Amniotic epithelial cell (primary cell): Measurements from ENCODE around the gene EPHB4.
A peak's percentile ranks its signal among the peaks of the same experiment; 100 is the strongest.

Source experiments
- DNase-seq: peaks from one replicate; pipeline ENCODE4 v3.0.0-alpha.2; 2010; ENCODE audit warnings: low read depth

EPHB4 gene

DNA sequence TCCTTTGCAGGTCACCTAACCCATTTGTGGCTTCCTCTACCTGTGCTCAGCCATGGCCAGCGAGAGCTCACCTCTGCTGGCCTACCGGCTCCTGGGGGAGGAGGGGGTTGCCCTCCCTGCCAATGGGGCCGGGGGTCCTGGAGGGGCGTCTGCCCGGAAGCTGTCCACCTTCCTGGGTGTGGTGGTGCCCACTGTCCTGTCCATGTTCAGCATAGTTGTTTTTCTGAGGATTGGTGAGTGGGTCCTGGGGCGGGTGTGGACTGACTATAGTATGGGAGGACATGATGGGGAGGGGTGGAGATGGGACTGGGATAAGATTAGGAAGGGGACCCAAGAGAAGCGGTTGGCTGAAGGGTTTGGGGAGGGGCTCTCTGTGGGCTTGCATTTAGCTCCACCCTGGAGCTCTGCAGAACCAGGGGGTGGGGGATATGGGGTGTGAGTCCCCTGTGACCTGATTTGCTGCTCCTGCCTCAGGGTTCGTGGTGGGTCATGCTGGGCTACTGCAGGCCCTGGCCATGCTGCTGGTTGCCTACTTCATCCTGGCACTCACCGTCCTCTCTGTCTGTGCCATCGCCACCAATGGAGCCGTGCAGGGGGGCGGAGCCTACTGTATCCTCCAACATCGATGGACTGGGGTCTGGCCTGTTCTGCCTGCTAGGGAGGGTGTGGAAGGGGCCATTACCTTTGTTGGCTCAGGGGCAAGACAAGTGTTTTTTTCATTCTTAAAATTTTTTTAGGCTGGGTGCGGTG, 27.0 kb upstream of the EPHB4 start:
- DNase-seq: no peak

DNA sequence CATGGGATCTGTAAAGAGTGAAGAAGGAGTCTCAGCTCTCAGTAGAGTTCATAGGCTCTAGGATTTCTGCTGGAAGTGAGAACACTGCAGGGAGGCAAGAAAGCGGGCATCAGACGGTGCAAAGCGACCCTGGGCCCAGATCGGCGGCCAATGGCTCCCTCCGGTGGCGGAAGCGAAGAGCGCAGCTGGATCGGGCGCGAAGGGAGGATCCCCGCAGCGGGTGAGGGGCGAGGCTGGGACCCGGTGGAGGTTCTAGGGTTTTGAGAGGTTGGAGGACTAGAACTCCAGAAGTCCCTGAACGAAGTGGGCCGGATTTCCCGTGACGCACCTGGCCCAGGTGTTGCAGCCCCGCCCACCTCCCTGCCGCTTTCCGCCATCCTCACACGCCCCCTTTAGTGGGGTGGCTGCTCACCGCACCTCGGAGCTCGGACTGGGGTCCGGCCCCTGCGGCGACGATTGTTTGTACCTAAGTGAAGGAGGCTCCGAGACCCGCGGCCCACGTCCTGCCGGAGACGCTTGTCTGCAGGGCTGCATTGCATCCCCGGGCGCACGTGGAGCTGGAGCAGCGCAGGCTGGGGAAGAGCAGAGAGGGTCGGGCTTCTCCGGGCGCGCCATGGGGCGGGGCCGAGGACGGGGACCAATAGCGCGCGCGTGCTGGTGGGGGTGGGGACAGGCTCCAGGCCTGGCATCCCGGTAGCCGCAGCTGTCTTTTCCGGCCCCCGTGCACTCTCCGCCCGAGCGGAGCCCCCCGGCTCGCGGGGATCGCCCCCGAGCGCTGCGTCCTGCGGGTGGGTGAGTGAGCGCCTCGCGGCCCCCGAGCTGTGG, 24.9 kb upstream of the EPHB4 start, which contains the start of gene SLC12A9:
Gene SLC12A9, plus strand, starts transcription at position 666 of the 825 bp plus-strand sequence. CDS start 1,485 bp downstream, outside the sequence.
- DNase-seq: peak; percentile 83

DNA sequence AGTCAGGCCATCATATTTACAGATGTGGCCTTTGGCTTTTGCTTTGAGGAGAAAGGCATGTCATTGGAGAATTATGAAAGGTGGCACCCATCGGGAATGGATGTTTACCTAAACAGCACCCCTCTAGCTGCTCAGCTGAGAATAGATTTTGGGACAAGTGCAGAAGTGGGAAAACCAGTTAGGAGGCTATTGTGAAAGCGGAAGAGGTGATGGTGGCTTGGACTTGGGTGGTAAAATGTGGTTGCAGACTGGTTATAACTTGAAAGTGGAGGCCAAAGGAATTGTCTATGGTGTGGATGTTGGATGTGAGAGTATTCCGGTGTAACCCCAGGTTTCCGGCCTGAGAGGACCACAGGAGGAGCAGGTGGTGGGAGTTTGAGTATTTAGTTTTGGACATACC, 20.0 kb upstream of the EPHB4 start:
- no peak for DNase-seq

DNA sequence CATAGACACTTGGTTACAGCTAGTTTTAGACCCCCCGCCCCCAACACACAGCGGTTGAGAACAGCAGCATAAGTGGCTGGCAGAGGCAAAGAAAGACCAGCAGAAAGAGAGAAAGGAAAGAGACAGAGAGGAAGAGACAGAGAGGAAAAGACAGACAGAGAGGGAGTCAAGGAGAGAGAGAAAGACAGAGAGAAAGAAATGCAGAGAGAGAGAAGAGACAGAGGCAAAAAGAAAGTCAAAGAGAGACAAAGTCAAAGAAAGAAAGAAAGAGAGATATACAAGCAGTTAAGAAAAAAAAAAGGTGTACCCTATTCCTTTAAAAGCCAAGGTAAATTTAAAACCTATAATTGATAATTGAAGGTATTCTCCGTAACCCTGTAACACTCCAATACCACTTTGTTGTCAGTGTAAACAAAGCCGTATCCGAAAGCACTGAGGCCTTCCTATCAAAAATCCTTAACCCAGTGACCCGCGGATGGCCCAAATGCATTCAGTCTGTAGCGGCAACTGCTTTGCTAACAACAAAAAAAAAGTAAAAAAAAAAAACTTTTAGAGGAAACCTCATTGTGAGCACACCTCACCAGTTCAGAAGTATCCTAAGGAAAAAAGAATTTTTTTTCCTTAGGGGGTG, 13.3 kb upstream of the EPHB4 start:
- DNase-seq: no peak

DNA sequence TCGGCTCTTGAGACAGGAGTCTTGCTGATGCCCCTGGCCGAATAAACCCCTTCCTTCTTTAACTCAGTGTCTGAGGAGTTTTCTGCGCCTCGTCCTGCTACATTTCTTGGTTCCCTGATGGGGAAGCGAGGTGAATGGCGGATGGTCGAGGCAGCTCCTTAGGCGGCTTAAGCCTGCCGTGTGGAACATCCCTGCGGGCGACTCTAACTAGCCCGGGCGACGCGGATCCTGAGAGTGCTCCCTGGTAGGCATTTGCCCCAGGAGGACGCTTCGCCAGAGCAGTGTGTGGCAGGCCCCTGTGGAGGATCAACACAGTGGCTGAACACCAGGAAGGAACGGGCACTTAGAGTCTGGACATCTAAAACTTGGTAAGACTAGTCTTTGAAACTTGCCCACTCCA, 12.0 kb upstream of the EPHB4 start:
- DNase-seq: no peak

DNA sequence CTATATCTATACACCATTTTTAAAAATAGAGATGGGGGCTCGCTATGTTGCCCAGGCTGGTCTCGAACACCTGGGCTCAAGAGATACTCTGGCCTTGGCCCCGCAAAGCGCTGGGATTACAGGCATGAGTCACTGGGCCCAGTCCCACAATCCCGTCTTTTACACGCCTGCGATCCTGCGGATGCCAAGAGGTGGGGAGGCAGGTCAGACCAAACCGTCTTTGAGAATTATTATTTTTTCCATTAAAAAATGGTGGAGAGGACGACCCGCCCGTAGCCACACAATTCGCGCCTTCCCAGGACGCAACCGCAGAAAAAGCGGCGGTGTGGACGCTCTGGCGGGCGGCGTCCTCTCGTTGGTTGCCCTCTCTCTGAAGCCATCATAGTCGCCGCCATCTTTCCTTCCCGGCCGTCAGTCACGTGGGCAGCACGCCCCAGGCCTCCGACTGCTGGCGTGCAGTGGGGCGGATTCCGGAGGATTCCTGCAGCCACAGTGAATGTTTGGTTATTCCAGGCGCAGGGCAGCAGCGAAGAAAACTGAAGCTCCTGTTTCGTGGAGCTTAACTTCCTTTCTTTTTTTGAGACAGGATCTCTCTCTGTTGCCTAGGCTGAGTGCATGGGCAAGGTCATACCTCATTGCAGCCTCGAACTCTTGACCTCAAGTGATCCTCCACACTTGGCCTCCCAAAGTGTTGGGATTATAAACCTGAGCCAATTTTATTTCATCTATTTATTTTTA, 9.9 kb upstream of the EPHB4 start:
- DNase-seq: peak; percentile 89

DNA sequence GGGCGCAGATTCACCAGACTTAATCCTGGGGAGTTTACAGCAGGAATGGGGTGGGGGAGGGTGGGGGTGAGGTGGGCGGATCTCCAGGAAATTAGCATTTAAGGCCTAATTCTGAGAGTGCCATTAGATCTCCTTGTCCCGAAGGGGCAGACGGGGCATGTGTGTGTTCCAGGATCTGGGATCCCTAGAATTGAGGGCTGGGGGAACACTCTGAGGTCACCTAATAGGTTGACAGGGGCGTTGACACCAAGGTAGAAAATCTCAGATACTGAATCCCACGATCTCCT, 9.4 kb upstream of the EPHB4 start:
- no peak for DNase-seq

DNA sequence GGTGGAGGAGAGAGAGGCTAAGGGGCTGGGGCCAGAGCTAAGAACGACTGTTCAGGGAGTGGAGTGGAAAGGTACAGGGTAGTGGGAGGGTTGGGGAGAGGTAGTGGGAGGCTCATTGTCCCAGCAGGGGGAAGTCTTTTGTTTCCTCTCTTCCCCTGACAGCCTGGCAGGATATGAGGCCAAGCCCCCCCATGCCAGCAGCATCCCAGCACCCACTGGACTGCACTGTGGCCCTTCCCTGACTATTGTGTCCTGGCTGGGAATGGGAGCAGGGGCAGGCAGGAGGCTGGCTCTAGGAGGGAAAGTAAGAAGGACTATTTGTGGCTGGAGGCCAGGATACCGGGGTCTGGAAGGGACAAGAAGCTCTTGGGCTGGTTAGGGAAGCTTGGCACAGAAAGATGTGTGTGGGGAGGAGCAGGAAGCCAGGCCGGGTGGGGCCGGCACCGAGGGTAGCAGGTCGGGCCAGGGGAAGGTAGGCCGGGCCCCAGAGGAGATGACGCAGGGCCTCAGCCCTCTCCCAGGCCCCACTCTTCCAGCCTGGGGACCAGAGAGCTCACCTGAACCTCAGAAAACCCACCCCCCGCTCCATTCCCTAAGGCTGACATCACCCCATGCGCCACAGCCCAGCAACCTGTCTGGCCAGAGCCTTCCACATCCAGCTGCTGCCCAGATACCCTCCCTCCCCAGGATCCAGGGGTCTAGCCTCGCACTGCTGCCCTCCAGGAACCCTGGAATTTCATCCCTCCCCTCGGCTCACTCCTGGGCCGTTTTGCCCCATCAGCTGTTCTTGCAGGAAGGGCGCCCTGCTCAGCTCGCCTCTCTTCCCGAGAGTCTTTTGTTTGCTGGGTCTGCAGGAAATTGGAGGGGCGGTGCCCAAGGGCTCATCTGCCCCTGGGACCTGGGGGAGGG, 8.8 kb upstream of the EPHB4 start:
- no peak for DNase-seq

DNA sequence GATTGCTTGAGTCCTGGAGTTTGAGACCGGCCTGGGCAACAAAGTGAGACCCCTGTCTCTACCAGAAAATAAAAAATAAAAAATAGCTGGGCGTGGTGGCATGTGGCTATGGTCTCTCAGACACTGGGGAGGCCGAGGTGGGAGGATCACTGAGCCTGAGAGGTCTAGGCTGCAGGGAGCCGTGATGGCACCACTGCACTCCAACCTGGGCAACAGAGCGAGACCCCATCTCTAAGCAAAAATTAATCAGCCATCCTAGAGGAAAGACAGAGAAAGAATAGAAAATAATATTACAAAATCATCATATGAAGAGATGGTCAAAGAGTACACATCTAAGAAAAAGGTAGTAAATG, 4.9 kb upstream of the EPHB4 start:
- no peak for DNase-seq

DNA sequence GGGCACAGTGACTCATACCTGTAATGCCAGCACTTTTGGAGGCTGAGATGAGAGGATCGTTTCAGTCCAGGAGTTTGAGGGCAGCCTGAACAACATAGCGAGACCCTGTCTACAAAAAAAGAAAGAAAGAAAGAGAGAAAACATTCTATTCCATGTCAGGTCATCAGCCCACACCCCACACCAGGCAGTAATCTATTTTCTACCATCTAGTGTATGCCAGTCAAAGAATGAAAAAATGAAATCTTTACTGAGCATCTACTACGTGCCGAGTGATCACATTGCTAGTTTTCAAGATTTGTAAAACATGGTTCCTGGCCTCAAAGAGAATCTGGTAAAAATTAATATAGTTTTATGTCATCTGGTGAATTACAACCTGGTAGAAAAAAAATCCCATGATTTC, 3.1 kb upstream of the EPHB4 start:
- DNase-seq: no peak

DNA sequence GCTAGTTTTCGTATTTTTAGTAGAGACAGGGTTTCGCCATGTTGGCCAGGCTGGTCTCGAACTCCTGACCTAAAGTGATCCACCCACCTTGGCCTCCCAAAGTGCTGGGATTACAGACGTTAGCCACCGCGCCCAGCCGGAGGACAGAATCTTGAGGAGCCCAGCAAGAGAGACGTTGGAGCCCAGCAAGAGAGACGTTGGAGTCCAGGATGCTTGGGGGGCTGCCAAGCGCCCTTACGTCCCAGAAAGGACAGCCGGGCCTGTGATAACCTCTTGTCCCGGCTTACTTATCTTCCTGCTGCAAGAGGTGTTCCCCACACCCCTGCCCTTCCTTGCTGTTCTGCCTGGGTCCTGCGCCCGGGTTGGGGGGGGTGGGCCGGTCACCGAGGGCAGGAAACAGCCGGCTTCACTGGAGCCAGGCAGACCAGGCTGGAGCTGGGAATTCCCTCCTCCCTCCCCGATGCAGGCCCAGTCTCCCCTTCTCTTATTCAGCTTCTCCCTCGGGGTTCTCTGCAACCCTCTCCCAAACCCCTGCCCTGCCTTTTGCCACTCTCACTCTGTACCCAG, 1.9 kb upstream of the EPHB4 start:
- no peak for DNase-seq

DNA sequence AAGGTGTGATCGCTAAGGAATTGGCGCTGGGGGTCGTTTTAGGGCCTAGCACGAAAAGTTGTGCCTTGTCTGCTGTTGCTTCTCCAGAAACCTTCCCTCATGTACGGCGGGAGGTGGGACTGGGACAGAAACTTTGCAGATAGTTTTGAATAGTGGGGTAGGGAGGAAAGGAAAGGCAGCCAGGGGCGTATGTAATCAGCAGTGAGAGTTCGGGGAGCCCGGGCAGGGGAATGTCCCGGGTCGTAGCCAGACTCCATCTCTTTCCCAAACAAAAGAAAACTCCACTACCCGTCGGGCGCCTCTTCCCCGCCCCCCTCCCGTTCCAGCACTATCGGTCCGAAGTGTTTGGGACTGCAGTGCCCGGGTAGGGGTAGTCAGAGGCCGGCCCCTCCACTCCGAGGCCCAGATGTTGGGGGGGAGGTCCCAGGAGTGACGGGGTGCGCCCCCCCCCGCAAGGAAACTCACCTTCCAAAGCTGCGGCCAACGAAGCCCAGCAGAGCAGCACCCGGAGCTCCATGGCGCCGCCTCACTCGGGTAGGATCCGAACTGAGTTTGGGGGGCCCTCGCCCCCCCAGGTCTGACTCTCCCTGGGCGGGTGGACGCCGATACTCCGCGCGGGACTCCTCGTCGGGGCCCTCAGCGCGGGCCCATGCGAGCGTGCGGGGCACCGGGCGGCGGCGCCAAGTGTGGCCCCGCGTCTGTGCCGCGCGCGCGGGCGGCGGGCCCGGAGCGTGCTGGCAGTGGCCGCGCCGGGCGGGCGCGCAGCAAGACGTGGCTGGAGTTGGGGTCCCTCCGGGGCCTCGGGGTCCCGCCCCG, 601 bp downstream of the EPHB4 start:
- DNase-seq: no peak

DNA sequence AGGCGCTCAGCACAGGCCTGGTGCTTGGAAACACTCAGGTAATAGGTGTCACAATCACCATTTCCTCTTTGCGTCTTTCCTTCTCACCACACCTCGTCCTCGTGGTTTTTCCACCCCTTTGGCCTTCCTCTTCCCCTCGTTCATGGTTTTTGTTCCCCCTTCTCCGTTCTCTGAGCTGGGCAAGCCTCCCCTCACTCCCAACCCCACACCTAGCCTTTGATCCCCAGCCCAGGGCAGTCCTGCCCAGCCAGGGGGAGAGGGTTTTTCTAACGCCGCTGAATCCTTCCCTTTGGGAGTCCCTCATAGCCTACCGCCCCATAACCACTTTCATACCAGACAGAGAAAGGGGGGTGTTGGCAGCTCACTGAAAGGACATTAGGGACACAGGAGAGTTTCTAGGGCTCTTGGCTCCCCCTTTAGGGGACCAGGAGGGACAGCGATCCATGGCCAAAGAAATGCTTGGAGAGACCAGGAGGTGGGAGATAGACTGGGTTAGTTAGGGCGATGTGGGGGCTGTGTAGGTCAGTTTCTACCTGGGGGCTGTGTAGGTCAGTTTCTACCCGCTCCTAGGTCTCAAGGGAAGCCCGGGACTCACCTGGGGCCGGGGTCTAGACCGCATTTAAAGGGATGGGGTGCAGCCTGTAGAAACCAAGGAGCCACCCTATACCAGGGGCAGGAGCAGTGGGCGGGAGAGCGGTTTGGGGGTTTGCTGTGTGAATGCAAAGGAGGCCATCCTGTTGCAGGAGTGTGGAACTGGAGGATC, 1.4 kb downstream of the EPHB4 start:
- DNase-seq: no peak

DNA sequence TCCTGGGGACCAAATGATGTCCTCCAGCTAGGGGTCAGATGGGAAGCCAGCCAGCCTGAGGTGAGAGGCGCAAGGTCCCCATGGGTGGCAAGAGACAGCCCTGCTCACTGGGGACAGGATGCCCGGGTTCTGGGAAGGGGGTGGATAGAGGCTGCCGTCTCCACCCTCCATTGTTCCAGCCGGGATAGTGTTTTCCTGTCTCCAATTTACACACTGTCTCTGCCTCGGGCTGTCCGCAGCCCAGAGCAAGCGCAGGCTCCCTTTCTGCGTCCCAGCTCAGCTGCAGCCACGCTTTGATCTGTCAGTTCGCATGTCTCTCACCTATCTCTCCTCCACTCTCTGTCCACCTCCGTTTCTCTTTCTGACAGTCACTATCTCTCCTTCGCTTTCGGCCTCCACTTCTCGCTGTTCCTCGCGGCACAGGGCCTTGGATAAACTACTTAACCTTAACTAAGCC, 2.1 kb downstream of the EPHB4 start:
- DNase-seq: no peak

DNA sequence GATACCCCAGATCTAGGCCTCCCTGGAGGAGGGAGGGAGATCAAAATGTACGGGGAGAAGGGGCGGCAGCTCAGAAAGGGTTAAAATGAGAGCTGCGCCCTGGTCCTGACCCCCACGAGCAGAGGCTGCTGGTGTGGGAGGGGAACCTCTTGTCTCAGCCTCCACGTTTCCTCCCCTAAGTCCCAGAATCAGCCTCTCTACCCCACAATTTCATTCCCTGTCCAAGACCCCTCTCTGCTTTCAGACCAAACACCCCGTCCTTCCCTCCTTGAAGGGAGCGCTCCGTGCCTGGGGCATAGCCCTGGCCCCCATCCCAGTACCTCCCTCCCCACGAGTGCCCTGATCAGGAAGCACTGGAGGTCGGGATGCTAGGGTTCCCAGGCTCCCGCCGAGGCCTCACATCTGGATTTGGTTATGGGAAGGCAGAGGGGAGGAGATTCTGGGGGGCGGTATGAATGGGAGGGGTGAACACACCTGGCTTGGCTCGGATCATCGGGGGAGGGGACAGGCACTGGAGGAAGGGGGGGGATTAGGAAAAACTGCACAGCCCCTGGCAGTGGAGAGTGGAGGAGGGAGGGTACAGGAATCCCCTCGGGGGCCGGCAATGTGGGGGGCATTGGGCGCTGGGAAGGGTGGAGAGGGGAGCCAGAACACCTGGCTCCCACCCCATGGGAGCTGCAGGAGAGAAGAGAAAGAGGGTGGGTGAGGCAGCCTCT, 2.7 kb downstream of the EPHB4 start:
- no peak for DNase-seq

DNA sequence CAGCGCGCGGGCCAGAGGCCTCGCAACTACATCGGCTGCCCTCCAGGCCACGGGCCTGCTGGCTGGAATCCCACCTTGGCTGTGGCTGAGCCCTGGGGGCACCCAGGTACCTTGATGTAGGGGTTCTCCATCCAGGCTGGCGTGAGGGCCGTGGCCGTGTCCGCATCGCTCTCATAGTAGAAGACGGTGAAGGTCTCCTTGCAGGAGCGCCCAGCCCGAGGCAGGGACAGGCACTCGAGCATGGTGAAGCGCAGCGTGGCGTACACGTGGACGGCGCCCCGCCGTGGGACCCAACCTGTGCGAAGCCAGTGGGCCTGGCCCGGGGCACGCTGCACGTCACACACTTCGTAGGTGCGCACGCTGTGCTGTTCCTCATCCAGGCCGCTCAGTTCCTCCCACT, 3.8 kb downstream of the EPHB4 start:
- no peak for DNase-seq

DNA sequence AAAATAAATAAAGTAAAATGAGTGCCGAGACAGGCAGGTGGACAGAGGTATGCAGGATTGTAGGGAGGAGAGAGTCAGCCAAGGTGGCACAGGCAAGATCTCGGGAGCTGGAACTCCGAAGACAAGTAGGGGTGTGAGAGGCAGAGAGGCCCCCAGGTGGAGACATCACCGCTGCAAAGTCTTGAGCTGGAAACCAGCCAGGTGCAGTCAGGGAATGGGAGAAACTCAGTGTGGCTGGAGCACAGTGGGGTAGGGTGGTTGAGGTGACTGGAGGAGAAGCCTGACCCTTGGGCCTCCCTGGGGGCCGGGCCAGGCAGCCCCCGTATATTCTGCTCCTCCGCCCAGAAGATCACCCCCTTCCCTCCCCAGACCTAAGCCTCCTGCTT, 4.2 kb downstream of the EPHB4 start:
- DNase-seq: no peak

DNA sequence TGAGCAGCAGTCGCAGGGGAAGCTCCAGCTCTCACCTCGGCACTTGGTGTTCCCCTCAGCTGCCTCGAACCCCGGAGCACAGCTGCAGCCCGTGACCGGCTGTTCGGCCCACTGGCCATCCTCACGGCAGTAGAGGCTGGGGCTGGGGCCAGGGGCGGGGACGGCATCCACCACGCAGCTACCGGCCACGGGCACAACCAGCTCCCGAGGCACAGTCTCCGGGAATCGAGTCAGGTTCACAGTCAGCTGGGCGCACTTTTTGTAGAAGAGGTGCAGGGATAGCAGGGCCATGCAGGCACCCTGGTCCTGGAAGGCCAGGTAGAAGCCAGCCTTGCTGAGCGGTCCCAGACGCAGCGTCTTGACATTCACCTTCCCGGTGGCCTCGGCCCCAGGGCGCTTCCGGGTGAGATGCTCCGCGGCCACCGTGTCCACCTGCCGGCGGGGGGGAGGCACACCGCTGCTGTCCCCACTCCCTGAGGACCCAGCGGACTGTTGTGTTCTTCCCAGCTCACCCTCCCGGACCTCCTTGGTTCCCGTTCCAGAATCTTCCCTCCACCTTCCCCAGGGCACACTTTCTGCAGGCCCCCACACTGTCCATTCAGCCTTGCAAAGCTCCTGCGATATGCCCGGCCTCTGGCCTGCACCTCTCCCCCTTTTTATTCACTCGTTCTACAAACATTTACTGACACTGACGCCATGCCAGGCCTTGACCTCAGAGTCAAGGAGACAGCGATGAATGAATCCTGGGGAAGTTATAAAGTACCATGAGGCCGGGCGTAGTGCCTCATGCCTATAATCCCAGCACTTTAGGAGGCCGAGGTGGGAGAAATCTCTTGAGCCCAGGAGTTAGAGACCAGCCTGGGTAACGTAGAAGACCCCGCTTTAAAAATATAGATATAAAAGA, 4.8 kb downstream of the EPHB4 start:
- no peak for DNase-seq
